ENCODE measurements around the gene ATM.
"Not testable (repeated sequence)": the region's sequence is repeated elsewhere in the genome, so short reads cannot be mapped to it uniquely, and the experiment has no call there.

The ATM gene

DNA sequence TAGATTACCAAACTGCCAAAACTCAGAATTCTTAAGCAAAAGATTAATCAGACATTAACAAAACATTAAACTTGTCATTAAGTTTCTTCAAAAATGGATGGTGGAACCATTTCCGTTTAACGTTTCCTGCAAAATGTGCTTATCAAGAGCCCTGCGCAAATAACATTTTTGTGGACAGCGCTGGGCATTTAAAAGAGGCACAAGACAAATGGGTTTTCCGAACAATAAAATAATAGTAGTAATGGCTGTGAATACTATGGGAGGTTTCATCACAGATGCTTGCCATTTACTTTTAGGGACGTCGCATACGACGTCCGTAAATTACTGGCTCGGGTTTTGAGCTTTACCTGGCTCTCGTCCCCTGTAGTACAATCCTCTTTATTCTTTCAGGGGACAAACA is 1.5 kb upstream of the ATM start:
- peak; percentile 16 for DNase-seq

DNA sequence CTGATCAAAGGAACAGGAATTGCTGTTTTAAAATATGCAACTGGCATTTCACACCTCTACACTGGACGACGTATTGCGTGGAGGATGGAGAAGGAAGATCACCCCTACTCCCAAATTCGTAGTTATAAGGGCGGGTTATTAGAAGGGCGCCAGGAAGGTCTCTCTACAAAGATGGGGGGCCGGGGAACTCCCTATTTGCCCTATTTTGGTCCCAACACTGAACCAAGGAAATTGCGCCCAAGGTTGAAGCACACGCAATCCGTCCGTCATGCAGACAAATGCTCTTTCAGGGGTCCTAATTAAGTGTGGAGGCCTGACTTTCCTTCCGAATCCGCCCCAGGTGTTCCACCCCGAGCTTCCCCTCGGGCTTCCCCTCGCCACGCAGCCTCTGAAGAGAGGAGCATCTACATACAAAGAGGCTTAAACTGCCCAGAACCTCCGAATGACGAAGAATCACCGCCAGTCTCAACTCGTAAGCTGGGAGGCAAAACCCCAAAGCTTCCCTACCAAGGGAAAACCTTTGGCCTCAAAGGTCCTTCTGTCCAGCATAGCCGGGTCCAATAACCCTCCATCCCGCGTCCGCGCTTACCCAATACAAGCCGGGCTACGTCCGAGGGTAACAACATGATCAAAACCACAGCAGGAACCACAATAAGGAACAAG is 825 bp upstream of the ATM start:
- no peak for DNase-seq

DNA sequence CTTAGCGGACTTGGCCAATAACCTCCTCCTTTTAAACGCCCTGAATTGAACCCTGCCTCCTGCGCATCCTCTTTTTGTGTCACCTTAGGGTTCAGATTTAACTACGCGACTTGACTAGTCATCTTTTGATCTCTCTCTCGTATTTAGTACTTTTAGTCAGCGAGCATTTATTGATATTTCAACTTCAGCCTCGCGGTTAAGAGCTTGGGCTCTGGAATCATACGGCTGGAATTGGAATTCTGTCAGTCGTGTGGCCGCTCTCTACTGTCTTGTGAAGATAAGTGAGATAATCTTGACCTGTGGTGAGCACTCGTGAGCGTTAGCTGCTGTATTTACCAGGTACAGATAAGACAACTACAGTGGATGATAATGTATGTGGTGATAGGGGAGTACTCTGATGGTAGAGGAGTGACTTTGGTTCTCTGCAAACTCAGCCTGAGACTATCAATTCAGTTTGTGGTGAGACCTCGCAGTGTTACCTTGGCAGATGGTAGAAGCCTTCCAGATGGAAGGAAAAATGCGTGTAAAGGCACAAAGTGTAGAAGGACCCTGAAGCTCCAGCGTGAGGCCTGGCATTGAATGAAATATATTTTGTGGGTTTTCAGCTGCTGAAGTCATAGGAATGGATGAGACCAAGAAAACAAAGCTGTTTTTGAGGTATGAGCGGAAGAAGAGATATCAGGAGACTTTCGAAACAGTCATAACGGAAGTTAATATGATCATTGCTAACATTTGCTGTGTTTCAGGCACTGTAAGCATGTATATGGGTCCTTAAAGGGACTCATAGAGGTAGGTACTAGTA is 682 bp downstream of the ATM start:
- peak; percentile 40 for DNase-seq

DNA sequence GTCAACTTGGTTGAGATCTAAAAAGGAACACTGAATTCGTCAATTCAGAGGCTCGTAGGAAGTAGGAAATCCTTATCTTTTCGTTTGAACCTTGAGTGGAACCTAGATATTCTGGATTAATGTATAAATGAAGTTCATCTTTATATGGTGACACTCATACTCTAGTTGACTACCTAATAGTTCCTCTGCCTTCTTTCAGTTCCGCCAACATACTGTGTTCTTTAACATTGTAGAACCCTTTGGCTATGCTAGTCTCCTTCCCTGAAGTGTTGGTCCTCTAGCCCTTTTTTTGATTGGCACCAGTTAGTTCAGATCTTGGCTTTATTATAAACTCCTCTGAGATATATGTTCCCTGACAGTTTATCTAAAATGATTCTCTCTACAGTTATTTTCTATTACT is 1.5 kb downstream of the ATM start:
- no peak for DNase-seq

DNA sequence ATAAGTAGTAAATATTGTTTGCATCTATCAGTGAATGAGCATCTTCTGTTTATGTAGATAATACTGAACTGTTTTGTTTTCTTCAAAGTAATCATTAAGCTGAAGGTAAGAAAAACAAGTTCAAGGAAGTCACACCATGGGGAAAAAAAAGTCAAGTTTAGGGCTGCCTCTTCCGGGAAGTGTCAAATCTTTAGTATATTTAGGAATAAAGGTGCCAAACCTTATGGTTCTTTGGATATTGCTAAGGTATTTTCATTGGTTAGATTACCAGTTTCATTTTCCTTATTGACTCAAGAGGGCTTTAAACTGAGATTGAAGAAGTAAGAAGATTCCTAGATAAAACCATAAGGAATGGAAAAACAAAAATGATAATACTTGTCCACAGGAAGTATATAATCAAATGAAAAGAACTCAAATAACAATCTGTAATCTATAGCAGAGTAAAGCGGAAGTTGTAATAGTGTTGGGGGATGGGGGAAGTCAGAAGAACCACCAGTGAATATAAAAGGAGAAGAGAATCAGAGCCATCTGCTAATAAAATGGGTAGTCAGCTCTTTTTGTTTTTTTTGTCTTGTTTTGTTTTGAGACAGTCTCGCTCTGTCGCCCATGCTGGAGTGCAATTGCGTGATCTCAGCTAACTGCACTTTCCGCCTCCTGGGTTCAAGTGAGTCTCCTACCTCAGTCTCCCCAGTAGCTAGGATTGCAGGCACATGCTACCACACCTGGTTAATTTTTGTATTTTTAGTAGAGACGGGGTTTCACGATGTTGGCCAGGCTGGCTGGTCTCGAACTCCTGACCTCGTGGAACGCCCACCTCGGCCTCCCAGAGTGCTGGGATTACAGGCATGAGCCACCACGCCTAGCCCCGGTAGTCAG is 2.3 kb downstream of the ATM start:
- no peak for DNase-seq

DNA sequence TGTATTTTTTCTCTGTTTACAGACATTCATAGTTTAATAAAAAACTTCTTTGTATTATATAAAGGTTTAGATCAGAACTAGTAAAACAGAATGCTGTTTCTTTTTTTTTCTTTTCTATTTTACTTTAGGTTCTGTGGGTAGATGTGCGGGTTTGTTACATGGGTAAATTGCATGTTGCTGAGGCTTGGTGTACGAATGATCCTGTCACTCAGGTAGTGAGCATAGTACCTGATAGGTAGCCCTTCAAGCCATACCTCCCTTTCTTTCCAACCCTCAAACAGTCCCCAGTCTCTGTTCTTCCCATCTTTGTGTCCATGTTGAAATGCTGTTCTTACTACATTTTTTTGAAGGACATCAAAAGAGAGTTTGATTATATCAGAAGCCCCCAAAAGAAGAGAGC is 3.2 kb downstream of the ATM start:
- no peak for DNase-seq

DNA sequence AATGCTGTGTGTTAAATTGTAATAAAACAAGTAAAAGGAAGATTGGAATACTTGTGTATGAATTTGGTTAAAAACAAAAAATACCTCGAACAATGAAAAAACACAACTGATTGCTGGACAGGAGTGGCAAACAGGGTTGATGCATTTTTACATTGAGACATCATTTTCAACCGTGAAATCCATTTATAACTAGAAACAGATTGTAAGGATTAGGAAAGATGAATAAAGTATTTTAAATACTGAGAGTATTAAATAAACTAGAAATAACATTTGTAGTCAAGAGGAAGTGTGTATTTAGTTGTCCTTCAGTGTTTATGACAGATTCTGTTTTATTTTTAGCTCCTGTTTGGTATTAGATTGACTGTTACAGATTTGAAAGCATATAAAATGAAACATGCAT is 5.4 kb downstream of the ATM start:
- DNase-seq: no peak

DNA sequence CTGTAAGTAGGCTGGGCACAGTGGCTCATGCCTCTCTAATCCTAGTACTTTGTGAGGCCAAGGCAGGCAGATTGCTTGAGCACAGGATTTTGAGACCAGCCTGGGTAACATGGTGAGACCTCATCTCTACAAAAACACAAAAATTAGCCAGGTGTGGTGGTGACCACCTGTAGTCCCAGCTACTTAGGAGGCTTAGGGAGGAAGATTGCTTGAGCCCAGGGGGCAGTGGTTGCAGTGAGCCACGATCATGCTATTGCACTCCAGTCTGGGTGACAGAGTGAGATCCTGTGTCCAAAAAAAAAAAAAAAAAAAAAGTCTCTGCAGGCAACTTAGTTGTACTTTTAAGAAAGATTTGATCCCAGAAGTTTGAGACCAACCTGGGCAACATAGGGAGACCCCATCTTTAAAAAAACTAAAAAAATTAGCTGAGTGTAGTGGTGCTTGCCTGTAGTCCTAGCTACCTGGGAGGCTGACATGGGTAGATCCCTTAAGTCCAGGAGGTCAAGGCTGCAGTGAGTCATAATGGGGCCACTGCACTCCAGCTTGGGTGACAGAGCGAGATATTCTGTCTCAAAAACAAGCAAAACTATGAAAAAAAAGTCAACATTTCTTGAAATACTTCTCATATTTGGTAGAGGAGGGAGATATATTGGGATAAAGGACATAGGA is 10.5 kb downstream of the ATM start:
- no peak for DNase-seq

DNA sequence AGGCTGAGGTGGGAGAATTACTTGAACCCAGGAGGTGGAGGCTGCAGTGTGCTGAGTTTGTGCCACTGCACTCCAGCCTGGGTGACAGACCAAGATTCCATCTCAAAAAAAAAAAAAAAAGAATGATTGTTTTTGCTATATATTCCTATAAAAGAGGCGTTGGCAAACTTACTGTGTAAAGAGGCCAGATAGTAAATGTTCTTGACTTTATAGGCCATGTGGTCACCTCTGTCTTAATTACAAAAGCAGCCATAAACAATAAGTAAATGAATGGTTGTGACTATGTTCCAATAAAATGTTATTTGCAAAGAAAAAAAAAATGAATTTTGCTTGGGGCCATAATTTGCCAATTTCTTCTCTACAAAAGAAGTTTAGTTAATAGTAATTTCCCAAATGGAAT is 12.3 kb downstream of the ATM start:
- no peak for DNase-seq

DNA sequence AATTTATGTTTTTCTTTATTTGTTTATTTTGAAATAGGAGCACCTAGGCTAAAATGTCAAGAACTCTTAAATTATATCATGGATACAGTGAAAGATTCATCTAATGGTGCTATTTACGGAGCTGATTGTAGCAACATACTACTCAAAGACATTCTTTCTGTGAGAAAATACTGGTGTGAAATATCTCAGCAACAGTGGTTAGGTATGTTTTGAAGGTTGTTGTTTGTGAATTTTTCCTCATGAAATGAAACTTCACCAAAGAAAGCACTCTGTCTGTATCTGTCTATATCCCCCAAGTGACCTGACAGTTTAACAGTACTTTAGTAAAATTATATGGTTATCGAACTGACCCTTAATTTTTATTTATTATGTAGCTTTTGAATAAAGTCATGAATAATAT is 12.8 kb downstream of the ATM start:
- DNase-seq: no peak

DNA sequence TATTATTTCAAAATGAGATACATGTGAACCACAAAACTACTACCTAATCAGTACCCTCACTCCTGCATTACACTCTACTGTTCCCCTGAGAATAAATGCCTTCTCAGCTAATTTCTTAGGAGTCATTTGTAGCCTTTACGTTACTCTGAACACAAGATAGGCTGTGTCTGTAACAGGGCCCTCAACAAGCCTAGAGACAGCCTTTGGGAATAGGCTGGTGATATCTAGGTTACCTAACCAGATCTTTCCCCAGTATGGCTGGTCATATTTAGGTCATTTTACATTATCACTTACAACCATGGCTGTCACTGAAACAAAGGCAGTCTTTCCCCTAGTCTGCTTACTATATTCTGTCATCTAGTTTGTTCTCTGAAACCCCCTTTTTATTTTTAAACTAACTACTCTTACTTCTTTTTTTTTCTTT is 14.2 kb downstream of the ATM start:
- no peak for DNase-seq

DNA sequence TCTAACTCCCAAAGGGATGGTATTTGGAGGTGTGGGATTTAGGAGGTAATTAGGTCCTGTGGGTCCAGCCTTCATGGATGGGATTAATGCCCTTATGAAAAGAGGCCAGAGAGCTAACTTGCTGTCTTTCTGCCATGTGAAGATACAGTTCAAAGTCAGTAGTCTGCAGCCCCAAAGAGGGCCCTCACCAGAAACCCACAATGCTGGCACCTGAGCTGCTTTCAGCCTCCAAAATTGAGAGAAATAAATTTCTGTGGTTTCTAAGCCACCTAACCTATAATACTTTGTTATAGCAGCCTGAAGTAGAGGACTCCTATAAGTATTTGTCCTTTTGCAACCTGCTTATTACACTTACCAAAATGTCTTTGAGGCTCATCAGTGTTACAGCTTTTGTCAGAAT is 16.2 kb downstream of the ATM start:
- DNase-seq: no peak

DNA sequence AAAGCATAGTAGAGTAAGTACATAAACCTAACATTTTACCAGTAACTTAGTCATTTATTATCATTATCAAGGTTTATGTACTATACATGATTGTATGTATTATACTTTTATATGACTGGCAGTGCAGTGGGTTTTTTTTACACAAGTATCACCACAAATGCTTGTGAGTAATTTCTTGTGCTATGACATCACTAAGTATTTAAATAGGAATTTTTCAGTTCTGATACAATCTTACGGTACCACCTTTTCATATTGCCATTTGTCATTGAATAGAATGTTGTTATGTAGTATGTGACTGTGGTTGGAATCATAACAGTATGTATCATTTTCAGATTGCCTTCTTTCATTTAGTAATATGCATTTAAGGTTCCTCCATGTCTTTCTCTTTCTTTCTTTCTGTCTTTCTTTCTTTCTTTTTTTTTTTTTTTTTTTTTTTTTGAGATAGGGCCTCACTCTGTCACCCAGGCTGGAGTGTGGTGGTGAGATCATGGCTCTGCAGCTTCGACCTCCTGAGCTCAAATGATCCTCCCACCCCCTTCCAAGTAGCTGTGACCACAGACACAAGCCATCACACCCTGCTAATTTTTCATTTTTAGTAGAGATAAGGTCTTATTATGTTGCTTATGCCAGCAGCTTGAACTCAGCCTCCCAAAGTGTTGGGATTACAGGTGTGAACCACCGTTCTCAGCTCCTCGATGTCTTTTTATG is 18.6 kb downstream of the ATM start:
- no peak for DNase-seq

DNA sequence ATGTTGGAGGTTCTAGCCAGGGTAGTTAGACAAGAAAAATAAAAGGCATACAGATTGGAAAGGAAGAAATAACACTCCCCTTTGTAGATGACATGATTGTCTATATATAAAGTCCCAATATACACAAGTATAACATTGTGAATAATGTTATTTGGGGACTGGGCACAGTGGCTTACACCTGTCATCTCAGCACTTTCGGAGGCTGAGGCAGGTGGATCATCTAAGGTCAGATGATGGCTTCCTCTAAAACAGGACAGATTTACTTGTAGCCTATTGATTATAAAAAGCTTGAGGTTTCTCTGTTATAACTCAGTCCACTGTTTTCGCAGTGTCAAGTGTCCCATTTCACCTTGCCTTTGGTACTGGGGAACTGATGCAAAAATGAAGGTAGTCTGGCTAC is 19.6 kb downstream of the ATM start:
- DNase-seq: no peak

DNA sequence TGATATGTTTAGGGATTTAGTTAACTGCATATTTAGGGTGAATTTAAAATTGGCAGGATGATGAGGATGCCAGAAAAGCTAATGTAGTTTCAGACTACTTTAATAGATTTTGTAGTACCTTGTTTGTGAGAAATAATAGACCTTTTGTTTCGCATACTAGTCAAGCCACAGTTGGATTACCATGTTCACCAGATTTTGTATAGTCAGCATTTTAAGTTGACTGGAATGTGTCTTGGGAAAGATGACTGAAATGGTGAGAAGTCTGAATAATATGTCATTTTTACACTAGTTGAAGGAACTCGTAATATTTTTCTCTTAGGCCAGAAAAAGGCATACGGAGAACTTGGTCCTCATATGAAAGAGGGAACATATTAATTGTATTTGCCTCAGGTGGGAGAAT is 23.4 kb downstream of the ATM start:
- DNase-seq: no peak

DNA sequence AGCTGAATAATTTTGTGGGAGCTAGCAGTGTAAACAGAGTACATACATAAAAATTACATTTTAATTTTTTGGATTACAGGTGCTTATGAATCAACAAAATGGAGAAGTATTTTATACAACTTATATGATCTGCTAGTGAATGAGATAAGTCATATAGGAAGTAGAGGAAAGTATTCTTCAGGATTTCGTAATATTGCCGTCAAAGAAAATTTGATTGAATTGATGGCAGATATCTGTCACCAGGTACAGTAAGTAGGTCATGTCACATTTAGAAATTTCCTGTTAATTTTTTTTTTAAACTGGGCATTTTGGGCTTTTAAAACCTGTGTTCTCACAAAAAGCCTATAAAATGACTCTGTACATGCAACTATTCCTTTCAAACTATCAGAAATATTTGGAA is 24.0 kb downstream of the ATM start:
- no peak for DNase-seq

DNA sequence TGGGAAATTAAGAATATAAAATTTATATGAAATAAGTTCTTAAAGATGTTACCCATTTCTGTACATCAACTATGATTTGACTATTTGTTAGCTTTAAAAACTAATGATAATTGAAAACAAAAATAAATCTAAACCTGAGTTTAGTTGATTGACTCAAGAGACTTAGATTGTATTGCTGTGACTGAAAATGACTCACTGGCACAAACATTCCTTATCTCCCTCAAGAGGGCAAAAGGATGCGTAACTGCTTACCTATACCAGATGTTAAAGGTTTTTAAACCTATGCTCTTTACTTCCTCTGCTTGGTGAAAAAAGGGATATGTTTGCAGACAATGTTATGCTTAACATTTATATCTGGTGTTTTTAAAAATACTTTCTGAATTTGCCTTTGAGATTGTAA is 30.3 kb downstream of the ATM start:
- peak; percentile 6 for DNase-seq

DNA sequence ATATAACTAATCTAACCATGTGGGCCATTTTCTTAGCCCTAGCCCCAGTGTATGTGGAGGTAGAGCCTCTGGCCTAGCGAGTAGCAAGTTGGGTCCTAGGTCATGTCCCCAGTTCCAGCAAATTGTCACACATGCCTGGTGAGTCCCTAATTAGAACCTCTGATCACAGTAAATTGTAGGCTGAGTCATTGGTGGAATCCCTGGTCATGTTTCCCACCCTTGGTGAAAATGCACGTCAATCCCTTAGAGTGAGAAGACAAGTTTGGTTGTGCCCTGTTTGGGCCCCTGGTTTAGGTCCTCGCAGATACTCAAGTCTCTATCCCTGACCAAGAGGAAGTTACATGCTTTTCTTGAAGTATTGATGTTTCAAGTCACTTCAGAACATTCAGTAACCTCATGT is 46.7 kb downstream of the ATM start:
- DNase-seq: no peak

DNA sequence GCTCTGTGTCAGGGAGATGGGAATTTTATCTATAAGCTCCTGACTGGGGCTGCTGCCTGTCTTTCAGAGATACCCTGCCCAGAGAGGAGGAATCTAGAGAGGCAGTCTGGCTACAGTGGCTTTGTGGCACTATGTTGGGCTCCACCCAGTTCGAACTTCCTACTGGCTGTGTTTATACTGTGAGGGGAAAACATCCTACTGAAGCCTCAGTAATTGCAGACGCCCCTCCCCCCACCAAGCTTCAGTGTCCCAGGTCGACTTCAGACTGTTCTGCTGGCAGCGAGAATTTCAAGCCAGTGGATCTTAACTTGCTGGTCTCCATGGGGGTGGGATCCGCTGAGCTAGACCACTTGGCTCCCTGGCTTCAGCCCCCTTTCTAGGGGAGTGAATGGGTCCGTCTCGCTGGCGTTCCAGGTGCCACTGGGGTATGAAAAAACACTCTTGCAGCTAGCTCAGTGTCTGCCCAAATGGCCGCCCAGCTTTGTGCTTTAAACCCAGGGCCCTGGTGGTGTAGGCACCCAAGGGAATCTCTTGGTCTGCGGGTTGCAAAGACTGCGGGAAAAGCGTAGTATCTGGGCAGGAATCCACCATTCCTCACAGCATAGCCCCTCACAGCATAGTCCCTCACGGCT is 54.2 kb downstream of the ATM start:
- not testable (repeated sequence) for DNase-seq

DNA sequence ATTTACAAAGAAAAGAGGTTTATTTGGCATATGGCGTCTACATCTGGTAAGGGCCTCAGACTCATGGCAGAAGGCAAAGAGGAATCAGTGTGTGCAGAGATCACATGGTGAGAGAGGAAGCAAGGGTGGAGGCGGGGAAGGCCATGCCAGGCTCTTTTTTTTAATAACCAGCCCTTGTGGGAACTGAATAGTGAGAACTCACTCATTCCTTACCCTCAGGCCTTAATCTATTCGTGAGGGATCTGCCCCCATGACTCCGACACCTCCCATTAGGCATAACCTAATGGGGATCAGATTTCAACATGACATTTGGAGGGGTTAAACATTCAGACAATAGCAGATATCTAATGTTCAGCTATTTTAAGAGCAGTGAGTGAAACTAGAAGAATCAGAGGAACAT is 55.7 kb downstream of the ATM start:
- DNase-seq: no peak

DNA sequence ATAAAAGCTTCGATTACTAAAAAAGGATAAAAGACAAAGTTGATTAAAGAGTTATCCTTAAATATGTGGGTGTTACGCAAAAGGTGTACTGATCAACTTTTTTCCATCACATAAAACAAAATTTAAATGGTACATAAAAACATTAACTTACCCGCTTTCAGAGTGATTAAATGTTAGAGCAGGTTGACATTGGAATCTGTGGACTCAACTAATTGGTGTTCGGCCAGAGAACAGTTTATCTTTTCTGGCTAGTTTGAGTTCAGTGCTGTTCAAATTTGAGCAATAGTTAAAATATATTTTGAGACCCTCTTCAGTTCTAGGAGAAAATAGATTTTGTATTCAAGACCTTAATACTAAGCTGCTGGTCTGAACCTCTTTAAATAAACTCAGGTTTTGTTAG is 56.1 kb downstream of the ATM start:
- DNase-seq: no peak

DNA sequence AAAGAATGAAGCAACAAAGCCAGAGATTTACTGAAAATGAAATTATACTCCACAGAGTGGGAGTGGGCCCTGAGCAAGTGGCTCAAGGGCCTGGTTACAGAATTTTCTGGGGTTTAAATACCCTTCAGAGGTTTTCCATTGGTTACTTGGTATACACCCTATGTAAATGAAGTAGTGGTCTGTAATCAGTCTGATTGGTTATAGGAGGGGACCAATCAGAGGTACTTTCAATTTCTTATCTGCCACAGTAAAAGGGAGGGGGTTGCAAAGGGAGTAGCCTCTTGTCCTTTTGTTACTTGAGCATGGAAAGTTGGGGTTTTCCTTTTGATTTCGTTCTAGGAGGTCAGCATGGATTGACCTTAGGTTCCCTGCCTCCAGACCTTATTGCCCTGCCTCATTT is 63.5 kb downstream of the ATM start:
- DNase-seq: no peak

Measured in HCEC 1CT (cell line).